ENCODE results near the gene CFAP299. TPM values are rescaled to one million over a fixed set of nuclear protein-coding genes. Genes with fewer than 3 reads are reported as not detected.

CFAP299 gene
- total and polyA plus RNA-seq, 9 of the 15 experiments (the other 6 are each of a cell fraction or from before 2014, with no cell fraction given) = 0.09 to 3.0 (median 0.76) TPM

GRCh38 chr4:80515496-80515895, 180.0 kb downstream of the CFAP299 start (continued):
- TF ChIP-seq E2F6 (IDR thresholded peaks at IDR 0.05; ENCODE audit: borderline replicate concordance in 1 of 2, extremely low read depth in 1 of 2, insufficient read depth in 1 of 2, insufficient read length in 1 of 2, low read depth in 1 of 2, low read length in 1 of 2, poor library complexity in 1 of 2, severe bottlenecking in 1 of 2) (no peak), SREBF2 (CRISPR knock-in tag; IDR thresholded peaks at IDR 0.05) (no peak), ZNF518B (CRISPR knock-in tag; IDR thresholded peaks at IDR 0.05) (no peak), PATZ1 (CRISPR knock-in tag; IDR thresholded peaks at IDR 0.05; ENCODE audit: borderline replicate concordance) (no peak), KLF6 (CRISPR knock-in tag; IDR thresholded peaks at IDR 0.05; ENCODE audit: borderline replicate concordance) (no peak), SAFB2 (IDR thresholded peaks at IDR 0.05; ENCODE audit: borderline replicate concordance, low read depth, low read length, severe bottlenecking) (no peak)

Measured in K562 (cell line).